ENCODE results near the gene LARGE1.

GRCh38 chr22:33361581-33361980, 558.7 kb downstream of the LARGE1 start:
- no peak for TF ChIP-seq CTCF (IDR thresholded peaks at IDR 0.05)
- no peak for TF ChIP-seq POLR2AphosphoS5 (IDR thresholded peaks at IDR 0.05; ENCODE audit: insufficient read depth in 1 of 2, low read depth in 1 of 2)
